NCI-H2107 treated with DMSO at 0.1 percent for 48 hours (cell line): ENCODE data around the gene ADGRF5.
"Not testable (repeated sequence)": the region's sequence is repeated elsewhere in the genome, so short reads cannot be mapped to it uniquely, and the experiment has no call there.

Source experiments
- DNase-seq: peaks from one replicate; lab custom pipeline; 2025; ENCODE audit not compliant: unreplicated experiment; lab: John Stamatoyannopoulos, UW

Gene ADGRF5

DNA sequence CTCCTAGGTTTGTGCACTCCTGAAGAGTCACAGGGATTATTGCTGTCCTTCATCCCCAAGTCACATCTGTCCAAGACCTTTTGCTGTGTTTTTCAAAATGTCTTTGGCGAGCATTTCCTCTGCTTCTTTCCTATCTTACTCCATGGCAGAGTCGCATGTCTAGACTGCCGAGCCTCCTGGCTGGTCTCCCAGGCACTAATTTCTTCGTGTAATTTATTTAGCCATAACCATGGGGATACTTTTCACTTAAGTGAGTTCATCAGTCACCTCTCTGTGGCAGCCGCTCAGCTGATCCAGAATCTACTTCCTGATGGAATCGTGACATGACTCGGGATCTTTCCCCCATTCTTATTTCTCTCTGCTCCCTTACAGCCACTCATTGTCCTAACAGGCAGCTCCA is 25.8 kb downstream of the ADGRF5 start:
- no peak for DNase-seq

DNA sequence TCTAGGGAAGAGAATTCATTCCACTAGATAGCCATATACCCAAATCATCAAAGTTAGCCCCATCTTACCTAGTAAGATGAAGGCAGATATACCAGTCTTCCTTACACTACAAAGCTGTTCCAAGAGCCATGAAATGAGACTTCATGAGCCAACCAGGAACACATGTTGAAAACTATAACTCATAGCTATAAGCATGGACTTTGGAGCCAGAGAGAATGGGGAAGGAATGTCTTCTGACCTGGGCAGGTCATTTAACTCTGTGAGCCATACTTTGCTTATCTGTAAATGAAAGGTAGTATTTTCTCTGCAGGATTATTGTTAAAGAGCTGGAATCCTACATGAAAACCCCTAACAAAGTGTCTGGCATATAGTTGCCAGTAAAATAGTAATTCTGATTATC is 27.3 kb downstream of the ADGRF5 start:
- no peak for DNase-seq

DNA sequence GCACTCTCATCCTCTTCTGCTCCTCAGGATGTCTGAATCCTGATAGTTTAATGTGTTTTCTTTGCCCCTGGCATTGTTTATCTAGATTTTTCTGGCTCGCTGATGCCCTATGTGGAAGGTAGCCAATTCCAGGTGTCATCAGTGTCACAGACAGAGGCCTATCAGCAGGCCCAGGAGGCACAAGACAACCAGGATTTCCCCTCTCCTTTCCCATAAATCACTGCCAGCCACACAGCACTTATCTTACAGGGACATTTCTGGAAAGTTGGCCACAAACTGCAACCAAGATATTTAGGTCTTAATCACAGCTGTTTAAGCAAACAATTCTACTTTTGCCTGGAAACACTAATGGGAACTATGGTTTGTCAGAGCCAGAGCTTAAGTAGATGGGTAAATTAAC is 28.1 kb downstream of the ADGRF5 start:
- DNase-seq, result no peak

DNA sequence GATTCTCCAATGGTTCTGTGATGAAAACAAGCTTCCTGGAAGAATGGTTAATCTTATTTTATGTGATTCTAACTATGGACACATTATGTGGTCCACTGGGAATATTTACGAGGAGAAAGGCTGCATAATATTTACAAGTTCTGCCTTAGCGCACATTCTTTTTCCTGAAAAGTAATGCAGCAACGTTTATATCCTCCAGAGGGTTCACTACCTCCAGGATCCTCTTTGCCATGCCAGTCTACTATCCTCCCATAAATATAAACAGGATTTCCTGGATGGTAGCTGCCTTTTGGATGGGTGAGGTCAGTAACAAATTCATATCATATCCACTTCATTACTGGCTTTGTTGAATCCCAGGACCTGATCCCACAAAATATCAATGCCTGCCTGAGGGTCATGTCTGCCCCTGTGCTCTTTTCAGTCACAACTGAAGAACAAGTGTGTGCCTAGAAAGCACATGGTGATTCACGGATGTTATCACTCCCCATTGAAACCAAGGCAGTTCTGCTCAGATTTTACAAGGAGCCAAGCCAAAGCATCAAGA is 30.4 kb downstream of the ADGRF5 start:
- no peak for DNase-seq

DNA sequence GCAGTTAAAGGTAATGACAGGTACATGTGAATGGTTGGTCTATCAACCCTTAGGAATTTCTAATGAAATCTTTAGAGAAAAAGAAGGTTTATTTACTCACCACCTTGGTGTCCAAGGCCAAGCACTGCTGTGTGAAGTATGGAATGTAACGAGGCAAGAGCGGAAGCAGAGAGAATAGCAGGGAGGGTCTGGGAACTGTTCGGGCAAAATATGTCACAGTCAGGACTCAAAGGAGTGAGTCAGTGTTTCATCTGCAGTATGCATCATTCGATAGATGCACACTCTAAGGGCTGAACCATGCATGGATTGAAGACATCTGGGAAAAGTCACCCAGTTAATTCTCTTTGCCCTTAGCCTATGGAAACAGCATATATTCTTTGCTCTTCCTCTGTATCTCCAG is 33.2 kb downstream of the ADGRF5 start:
- no peak for DNase-seq

DNA sequence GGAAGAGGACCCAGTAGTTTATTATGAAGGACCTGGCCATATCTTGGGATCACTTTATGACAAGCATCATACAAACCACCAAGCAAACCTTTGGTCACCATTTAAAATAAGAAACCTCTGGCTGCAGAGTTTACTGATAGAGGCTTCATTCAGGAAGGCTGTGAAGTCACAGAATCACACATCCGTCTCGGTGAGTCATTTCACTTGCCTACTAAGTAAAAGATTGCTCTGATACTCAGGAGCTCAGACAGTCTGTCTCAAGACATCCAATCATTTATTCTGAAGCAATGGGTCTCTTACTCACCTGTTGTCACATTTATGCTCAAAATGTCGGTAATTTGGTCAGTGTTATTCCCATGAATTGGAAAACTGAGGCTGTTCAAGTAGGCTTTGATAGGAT is 33.7 kb downstream of the ADGRF5 start:
- DNase-seq, result no peak

DNA sequence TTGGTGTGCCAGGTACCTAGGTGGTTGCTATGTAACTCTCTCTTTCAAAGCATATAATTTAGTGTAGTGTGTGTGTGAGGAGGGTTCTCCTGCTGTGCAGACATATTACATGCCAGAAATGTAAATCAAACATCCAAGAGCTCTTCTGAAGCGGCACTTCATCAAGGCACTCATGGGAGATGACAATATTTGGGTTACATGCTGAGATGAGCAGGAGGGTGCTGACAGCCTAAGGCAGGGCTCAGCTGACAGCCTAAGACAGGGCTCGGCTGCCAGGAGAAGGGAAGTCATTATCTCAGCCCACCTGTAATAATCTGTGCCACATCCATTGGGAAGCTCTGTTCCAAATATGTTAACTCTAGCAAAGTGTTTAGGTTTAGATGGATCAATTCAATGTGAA is 39.1 kb downstream of the ADGRF5 start:
- no peak for DNase-seq

DNA sequence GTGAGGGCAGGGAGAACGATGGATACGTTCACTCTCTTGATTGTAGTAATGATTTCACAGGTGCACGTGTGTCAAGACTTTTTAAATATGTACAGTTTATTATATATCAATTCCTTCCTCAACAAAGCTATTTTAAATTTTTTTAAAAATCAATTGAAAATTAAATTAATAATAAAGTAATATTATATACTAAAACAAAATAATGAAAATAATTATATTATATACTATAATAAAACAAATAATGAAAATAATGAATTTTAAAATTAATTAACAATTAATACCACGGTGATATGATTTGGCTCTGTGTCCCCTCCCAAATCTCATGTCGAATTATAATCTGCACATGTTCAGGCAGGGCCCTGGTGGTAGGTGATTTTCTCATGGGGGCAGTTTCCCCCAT is 42.7 kb downstream of the ADGRF5 start:
- no peak for DNase-seq

DNA sequence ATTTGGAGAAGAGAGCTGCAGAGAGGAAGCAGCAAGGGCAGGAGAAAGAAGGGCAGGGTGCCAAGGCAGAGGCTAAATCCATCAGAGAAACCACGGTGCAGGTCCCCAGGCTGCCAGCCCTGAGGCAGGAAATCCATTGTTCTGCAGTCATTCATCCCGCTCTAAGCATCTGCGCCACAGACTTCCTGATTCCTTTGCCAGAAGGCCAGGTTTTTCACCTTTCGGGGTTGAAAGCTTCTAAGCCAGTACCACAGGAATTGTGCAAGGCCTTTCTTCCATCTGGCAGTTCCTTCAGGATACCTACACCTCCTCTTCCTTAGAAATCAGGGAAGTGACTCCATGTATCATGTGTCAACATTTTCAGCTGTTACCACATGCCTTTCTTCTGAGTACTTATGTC is 45.6 kb downstream of the ADGRF5 start:
- DNase-seq, result no peak

DNA sequence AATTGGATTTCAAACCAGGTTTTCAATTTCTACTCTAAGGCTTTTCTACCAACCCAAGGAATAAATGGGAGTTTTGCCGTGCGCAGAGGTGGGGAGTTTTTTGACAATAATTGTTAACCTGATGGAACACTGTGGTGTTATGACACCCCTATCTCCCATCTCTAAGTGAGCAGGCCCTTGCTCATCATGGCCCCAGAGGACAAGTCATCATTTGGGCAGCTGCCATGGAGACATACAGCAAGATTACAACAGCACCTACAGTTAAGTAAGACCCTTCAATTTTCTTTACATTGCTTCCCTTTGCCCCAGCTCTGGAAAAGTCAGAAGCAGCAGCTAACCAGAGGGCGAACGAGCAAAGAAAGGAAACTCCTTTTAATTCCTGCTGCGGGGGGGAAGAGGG is 54.3 kb downstream of the ADGRF5 start:
- no peak for DNase-seq

DNA sequence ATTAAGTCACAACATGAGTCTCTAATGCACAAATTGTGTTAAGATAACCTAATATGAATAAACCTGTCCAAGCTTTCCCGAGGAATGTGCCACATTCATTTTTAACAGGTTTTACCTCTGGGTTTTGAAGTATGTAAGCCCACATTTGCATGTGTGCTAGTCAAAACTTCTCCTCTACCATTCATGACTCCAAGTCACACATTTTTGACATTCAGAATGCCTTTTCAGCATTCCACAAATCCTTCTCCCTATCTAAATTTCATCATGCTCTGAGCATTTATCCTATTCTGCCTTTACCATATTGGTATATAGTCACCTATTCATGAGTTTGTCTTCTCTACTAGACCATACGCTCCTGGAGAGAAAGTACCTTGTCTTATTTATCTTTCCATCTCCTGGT is 56.5 kb downstream of the ADGRF5 start:
- no peak for DNase-seq

DNA sequence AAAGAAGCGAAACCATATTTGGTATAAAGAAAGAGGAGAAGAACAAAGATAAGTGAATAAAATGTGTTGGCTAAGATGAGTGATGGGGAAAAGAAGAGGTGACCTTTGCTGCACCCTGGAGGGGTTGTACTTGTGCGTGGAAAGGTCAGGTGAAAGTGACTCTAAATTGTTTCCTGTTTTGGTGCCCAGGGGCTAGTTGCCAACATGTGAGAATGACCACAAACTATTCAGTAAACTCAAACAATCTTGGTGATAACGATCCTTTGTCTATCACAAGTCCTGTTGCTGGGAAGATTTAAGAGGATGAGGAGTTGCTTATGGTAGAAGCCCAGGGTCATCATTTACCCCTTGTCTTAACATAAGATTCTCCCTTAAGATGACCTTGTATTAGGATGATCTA is 57.9 kb downstream of the ADGRF5 start:
- DNase-seq, result no peak

DNA sequence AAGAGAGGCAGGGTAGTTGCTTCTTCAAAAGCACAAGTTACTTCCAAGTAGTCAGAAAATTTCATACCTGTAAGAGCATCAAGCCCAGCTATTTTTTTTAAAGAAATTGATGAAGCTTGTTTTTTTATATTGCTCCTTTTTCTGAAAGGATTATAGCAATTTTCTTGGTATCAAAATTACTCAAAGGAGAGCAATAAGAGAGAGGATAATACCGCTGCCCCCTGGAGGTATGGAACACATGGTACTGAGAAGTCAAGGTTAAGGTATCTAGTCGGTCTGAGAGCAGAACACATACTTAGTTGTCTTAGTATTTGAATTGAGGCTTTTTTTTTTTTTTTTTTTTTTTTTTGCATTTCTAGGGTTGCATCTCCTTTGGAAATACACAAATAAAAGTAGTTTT is 59.4 kb downstream of the ADGRF5 start:
- no peak for DNase-seq

DNA sequence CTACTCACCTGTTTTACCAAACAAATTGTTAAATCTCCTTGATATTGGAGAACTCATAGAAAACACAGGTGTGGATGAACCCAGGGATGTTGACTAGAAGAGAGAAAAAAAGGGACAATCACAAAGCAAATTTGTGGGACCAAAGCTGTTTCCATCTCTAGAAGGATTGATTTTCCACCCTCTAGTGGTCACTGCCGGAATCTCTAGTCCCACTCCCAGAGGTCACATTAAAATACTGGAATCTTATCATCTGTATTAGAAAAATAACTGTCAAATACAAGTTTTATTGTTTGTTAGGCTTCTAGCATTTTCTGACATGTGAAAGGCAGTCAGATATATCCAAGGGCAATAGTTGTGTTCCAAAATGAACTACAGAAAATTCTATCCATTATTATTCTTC is 65.8 kb downstream of the ADGRF5 start:
- DNase-seq, result not testable (repeated sequence)

DNA sequence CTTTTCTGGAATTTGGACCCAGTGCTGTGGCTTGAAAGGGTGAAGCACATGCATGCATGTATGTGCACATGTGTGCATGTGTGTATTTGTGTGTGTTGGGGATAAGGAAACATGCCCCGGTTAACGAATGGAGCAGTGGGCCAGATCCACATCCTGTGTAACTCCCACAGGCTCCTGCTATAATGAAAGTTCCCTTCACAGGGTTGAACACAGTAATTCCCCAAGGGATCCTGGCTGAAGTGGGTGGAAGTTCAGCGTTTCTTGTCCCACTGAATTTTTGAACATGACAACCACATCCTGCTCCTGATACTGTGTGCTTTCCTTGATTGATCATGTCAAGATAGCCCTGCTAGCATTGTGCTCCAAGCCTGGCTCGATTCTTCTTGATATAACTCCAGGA is 70.2 kb downstream of the ADGRF5 start:
- DNase-seq, result not testable (repeated sequence)

DNA sequence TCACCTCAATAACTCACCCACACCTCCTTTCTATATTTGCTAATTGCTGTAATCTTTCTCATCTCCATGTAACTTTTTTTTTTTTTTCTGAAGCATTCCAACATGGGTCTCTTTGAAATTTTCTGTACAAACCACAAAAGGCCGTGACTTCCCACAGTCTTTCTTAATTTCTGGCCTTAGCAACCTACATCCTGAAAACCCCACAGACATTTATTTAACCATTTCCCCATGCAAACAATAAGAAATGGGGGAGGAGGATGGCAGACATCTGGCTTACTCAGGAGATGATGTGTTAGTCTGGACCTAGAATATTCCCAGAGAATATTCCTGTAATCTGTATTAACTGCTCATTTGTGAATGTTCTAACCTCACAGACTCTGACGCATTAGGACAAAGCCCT is 70.9 kb downstream of the ADGRF5 start:
- no peak for DNase-seq

DNA sequence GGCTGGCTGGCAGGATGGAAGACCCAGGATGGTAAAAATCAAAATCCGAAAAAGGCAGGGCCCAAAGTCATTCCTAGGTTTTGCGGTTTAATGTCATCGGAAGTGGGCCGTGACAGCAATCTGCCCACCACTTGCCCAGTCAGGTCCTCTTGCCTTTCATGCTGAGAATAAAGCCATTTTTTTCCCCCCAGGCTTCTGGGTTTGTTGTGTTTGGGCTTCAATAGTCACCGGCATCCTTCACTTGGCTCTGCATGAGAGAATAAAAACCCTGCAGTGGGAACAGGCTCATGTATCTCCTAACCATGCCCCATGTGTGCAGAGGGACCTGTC is 72.4 kb downstream of the ADGRF5 start:
- no peak for DNase-seq

DNA sequence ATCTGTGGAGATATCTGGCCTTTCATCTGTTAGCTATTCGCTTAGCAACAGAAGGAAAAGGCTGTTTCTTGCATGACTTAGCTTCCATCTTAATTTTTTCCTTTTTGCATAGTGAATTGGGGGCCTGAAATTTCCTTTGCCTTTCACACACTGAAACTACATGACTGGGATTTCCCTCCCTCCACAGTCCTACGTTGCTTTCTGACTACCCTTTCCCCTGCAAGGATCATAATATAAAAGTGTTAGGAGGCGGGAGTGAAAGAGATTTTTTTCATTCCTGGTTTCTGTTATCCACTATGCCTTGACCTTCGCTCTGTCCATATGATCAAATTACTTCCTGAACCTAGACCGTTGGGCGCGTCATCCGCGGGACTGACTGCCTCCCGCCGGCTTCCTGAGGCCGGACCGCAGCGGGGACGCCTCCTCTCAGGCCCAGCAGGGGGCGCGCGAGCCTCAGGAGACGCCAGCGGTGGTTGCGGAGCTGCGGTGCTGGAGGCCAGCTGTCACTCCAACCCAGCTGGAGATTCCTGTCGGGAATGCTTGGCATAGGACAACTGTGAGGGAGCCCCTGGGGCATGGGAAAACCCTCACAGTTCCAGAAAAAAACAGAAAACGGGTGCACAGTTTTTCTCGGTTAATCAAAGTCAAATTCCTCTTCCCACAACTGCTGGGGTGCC is 72.9 kb downstream of the ADGRF5 start:
- no peak for DNase-seq

DNA sequence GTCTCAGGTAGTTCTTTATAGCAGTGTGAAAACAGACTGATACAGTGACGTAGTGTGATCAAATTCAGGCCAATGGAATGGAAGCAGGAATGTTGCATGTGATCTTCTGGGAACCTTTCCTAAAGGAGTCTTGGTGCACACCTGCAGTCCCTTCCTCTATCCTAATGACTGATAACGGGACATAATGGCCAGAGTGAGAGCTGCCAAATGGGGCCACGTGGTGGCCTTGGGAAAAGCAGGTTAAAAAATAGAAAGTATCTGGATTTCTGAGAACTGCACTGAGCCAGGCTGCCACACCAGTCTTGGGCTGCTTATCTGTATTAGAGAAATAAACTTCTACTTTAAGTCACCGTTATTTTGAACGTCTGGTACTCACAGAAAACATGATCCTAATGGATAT is 76.6 kb downstream of the ADGRF5 start:
- no peak for DNase-seq

DNA sequence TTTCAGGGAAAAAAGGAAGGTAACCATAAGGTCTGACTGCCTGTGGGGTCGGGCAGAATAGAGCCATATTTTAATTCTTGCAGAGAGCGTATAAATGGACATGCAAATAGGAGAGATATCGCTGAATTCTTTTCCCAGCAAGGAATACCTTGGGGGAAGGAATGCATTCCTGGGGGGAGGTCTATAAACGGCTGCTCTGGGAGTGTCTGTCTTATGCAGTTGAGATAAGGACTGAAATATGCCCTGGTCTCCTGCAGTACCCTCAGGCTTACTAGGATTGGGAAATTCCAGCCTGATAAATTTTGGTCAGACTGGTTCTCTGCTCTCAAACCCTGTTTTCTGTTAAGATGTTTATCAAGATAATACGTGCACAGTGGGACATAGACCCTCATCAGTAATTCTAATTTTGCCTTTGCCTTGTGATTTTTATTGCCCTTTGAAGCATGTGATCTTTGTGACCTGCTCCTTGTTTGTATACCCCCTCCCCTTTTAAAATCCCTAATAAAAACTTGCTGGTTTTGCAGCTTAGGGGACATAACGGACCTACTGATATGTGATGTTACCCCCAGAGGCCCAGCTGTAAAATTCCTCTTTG is 79.4 kb downstream of the ADGRF5 start:
- DNase-seq, result not testable (repeated sequence)

DNA sequence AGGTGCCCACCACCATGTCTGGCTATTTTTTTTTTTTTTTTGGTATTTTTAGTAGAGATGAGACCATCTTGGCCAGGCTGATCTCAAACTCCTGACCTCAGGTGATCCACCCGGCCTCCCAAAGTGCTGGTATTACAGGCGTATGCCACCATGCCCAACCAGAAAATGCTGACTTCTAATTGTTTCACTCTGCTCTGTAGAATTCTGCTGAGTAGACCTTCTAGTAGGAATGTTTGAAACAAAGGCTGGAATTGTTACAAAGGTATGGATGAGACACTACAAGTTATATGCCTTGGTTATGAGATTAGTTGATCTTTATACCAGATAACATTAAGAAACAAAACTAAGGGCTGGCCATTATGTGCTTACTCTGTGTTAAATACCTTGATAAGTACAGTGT is 83.7 kb downstream of the ADGRF5 start:
- DNase-seq, result no peak

DNA sequence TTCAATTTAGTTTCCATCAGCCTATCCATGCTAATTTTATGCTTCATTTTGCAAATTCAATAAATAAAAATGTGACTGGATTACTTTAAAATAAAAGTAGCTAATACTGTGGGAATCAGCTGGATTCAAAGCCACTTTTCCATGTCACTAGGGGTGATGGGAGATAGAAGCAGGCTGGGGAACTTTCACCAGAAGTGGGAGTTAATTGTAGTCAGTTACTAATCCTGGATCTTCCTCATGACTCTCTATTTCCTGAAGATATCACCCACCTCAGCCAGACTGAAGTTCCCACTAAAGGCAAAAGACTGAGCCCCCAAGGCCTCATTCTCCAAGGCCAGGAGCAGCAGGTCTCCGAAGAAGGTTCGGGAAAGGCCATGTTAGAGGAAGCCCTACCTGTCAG is 86.7 kb downstream of the ADGRF5 start:
- DNase-seq, result not testable (repeated sequence)
